CD4-positive, alpha-beta memory T cell (primary cell): ENCODE results near the gene MCF2L2. TPM values are rescaled to one million over a fixed set of nuclear protein-coding genes. Genes with fewer than 3 reads are reported as not detected.
"Not testable (repeated sequence)": the region's sequence is repeated elsewhere in the genome, so short reads cannot be mapped to it uniquely, and the experiment has no call there.

Experiments
- CTCF ChIA-PET: fragments of 350-600 bp; sonication (Branson Sonifier 250); formaldehyde crosslinking; loops from one replicate; lab custom pipeline; 2021; ENCODE audit warnings: inconsistent platforms; ENCODE audit not compliant: partially characterized antibody; lab: Charles Lee
- POLR2A ChIA-PET: fragments of 350-600 bp; sonication (Branson Sonifier 250); formaldehyde crosslinking; loops from one replicate; lab custom pipeline; 2021; ENCODE audit not compliant: partially characterized antibody; lab: Charles Lee
- DNase-seq, 5 donors: peaks; one replicate each; pipeline versions ENCODE4 v3.0.0 to v3.0.0-alpha.2; 2020 to 2022; ENCODE audit warnings: mixed read lengths in 1 of 5
- H3K27ac ChIP-seq: one replicate; pipeline ENCODE4 v1.7.0; 2013; ENCODE audit warnings: low read depth, low read length
- H3K27me3 ChIP-seq: 2 replicates; pipeline ENCODE4 v1.7.0; 2013; ENCODE audit warnings: mild to moderate bottlenecking, low read length, moderate library complexity; ENCODE audit not compliant: insufficient read depth
- H3K36me3 ChIP-seq: 2 replicates; pipeline ENCODE4 v1.7.0; 2013; ENCODE audit warnings: mild to moderate bottlenecking, low read length, moderate library complexity; ENCODE audit not compliant: insufficient read depth
- H3K4me1 ChIP-seq: 2 replicates; pipeline ENCODE4 v1.7.0; 2013; ENCODE audit warnings: mild to moderate bottlenecking, low read length, moderate library complexity; ENCODE audit not compliant: insufficient read depth
- H3K4me3 ChIP-seq, 2 donors: one replicate each; pipeline ENCODE4 v1.7.0; 2013; ENCODE audit warnings: low read length in 2 of 2, mild to moderate bottlenecking in 1 of 2
- H3K9me3 ChIP-seq, 2 donors: one replicate each; pipeline ENCODE4 v1.7.0; 2013; ENCODE audit warnings: low read length in 2 of 2, control low read depth in 1 of 2; ENCODE audit not compliant: control insufficient read depth in 1 of 2
- H3K27ac Mint-ChIP-seq, 7 donors: one replicate each; pipeline ENCODE4 v1.8.0; 2020 to 2021; ENCODE audit warnings: mixed read lengths in 7 of 7, mild to moderate bottlenecking in 6 of 7, inconsistent platforms in 3 of 7, moderate library complexity in 3 of 7
- H3K27me3 Mint-ChIP-seq, 2 donors: one replicate each; pipeline ENCODE4 v1.8.0; 2020 to 2021; ENCODE audit warnings: mixed read lengths in 2 of 2
- H3K36me3 Mint-ChIP-seq, 2 donors: one replicate each; pipeline ENCODE4 v1.8.0; 2020 to 2021; ENCODE audit warnings: mixed read lengths in 2 of 2, inconsistent platforms in 1 of 2, mild to moderate bottlenecking in 1 of 2
- H3K4me1 Mint-ChIP-seq, 4 donors: one replicate each; pipeline ENCODE4 v1.8.0; 2020 to 2021; ENCODE audit warnings: mixed read lengths in 4 of 4, mild to moderate bottlenecking in 1 of 4
- H3K4me3 Mint-ChIP-seq, 8 donors: one replicate each; pipeline ENCODE4 v1.8.0; 2020 to 2021; ENCODE audit warnings: mixed read lengths in 8 of 8, mild to moderate bottlenecking in 7 of 8, moderate library complexity in 6 of 8, inconsistent platforms in 3 of 8
- H3K9me3 Mint-ChIP-seq, 8 donors: one replicate each; pipeline ENCODE4 v1.8.0; 2020 to 2021; ENCODE audit warnings: mixed read lengths in 8 of 8, mild to moderate bottlenecking in 5 of 8, inconsistent platforms in 3 of 8, moderate library complexity in 1 of 8
- intact Hi-C: fragments of 100-400 bp; cut with micrococcal nuclease; formaldehyde crosslinking; loops from one replicate; pipeline ENCODE4 v1.15.1; 2023
- polyA plus RNA-seq, 2 donors: library from polyadenylated mRNA; unstranded; fragments of 300-500 nt; fragmentation: Illumina TruSeq; gene quantifications; one replicate each; pipeline ENCODE4 v1.2.3, GENCODE V29; 2021
- total RNA-seq, 2 experiments: library from RNA; stranded (reverse); gene quantifications; one replicate each; pipeline ENCODE4 v1.2.3, GENCODE V29; 2021

The MCF2L2 gene
- total and polyA plus RNA-seq, 4 experiments from 2014 or later, result 0.37 to 7.3 (median 5.1) TPM

GRCh38 chr3:183180784-183181295 is 247.6 kb downstream of the MCF2L2 start:
- ChIA-PET CTCF (no interaction called here), POLR2A (no interaction called here)
- H3K4me1 ChIP-seq, result peaks cover 15% of the 10 kb centered on the region
- H3K36me3 ChIP-seq, result no peaks in the 10 kb centered on the region
- H3K9me3 ChIP-seq, result no peaks in the 10 kb centered on the region
- intact Hi-C loops, result no loop called here
- Mint-ChIP-seq H3K27me3 (peaks cover 9 to 18% of the 10 kb centered on the region in 2 donors), H3K4me1 (peaks cover 0 to 5% (median 5%) of the 10 kb centered on the region in 4 donors), H3K36me3 (peaks cover 0 to under 1% of the 10 kb centered on the region in 2 donors), H3K9me3 (no peaks in the 10 kb centered on the region), H3K4me3 (peak overlapping the region in 2 of 8 donors; percentile 61 to 67), H3K27ac (no peak overlapping the region)
- no peak overlapping the region for H3K27ac ChIP-seq
- peaks cover 10% of the 10 kb centered on the region for H3K27me3 ChIP-seq
- DNase-seq, result no peak
- H3K4me3 ChIP-seq, result no peak overlapping the region

DNA sequence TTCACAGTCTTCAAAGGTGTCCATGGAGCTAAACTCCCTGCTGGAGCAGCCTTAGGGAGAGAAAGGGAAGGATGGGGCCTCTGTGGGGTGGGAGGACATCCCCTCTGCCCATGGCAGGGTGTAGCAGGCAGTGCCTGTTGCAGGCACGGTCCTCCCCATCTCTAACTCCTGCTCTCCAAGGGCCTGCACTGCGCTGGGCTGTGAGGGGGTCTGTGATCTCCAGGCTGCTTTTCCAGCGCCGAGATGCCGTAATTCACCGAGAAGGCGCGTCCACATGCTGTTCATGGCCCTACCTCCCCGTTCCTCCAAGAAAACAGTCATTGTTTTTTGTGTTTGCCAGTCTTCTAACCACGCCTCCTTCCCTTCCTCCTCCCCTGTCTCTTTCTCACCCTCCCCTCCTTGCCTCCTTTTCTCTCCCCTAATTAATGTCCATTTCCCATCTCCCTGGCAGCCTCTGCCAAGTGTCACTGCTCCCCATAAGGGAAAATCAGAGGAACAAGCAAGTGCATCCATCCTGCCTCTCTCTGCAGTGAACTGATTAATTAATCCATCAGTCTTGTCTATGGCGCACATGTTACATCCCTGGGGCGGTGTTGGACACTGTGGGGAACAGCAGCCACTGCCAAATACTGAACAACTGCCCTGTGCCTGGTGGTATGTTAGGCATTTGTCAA is 248.2 kb downstream of the MCF2L2 start:
- H3K4me1 Mint-ChIP-seq, result peaks cover 0 to 5% (median 5%) of the 10 kb centered on the region in 4 donors
- Histone ChIP-seq H3K4me1 (peaks cover 15% of the 10 kb centered on the region), H3K27me3 (peaks cover 10% of the 10 kb centered on the region), H3K9me3 (no peaks in the 10 kb centered on the region), H3K36me3 (no peaks in the 10 kb centered on the region), H3K4me3 (no peak overlapping the region), H3K27ac (no peak overlapping the region)
- ChIA-PET CTCF (interaction anchor here (2.3 kb wide), 1 partner anchor 57 kb away, joined by 12 read pairs; no protein-coding TSS in a partner anchor), POLR2A (no interaction called here)
- H3K27ac Mint-ChIP-seq, result peak overlapping the region in 1 of 7 donors; percentile 66
- H3K4me3 Mint-ChIP-seq, result peak overlapping the region in 7 of 8 donors; percentile 46 to 72 (median 61)
- H3K9me3 Mint-ChIP-seq, result no peaks in the 10 kb centered on the region
- intact Hi-C loops, result no loop called here
- peaks cover 0 to 7% of the 10 kb centered on the region in 2 donors for H3K36me3 Mint-ChIP-seq
- no peak for DNase-seq
- peaks cover 9 to 22% of the 10 kb centered on the region in 2 donors for H3K27me3 Mint-ChIP-seq

DNA sequence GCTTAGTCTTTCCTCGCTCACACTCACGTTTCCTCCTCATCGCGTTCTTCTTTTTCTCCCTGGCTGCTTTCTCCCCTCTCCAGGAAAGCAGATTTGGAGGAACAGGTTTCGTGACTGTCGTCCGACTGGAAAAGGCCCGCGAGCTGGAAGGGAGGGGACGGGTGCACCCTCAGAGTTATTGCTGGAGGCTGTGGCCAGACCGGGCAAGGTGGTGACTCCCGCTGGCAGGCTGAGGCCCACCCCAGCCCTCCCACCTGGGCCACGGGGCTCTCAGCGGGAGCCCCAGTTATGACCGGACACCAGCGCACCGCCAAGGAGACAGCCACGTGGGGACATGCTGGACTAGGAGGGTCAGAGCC is 248.9 kb downstream of the MCF2L2 start:
- DNase-seq, POLR2A ChIA-PET, H3K9me3 ChIP-seq, H3K27ac ChIP-seq, intact Hi-C loops, H3K4me1 Mint-ChIP-seq, H3K36me3 ChIP-seq, H3K9me3 Mint-ChIP-seq, H3K36me3 Mint-ChIP-seq: not testable (repeated sequence)
- Histone ChIP-seq H3K4me1 (peaks cover 15% of the 10 kb centered on the region), H3K27me3 (peaks cover 10% of the 10 kb centered on the region), H3K4me3 (peak overlapping the region in 1 of 2 donors; percentile 45)
- H3K27me3 Mint-ChIP-seq, result peaks cover 10 to 22% of the 10 kb centered on the region in 2 donors
- peak overlapping the region in 1 of 7 donors; percentile 18 for H3K27ac Mint-ChIP-seq
- CTCF ChIA-PET, result interaction anchor here (1.1 to 2.3 kb wide), 2 partner anchors 56 to 204 kb away, joined by 4 to 12 read pairs; no protein-coding TSS in a partner anchor
- peak overlapping the region; percentile 17 to 85 (median 76) for H3K4me3 Mint-ChIP-seq

DNA sequence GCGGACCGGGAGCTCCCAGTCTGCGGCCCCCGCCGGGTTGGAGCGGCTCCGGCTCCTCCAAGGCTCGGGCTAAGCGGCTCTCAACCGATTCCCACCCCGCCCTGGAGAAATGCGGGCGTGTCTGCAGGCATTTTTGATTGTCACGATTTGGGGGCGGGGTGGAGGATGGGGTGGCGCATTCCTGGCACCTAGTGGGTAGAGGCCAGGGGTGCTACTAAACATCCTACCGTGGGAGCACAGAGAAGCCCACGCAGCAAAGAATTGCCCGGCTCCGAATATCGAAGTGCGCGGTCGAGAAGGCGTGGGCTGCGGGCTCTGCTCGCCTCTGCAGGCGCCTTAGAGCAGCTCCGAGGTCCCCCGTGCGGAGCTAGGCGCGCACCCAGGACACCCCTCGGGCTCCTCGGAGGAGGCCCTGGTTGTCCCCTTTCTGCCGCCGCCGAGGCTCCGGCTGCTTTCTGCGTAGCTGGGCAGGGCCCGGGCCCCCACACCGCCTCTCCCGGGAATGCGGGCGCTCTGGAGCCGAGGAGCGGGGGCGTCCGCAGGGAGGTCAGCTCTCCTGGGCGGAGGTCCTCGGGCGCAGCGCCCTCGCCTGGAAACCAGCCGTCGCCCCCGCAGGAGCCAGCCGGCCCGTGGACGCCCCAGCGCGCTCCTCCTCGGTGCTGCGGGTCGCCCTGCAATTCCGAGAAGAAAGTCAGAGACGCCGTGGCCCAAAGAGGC is 249.4 kb downstream of the MCF2L2 start:
- peak overlapping the region; percentile 65 to 85 (median 80) for H3K4me3 Mint-ChIP-seq
- H3K27me3 Mint-ChIP-seq, result peaks cover 10 to 22% of the 10 kb centered on the region in 2 donors
- Histone ChIP-seq H3K4me1 (peaks cover 15% of the 10 kb centered on the region), H3K36me3 (no peaks in the 10 kb centered on the region), H3K9me3 (no peaks in the 10 kb centered on the region), H3K27me3 (peaks cover 10% of the 10 kb centered on the region), H3K4me3 (peak overlapping the region in 1 of 2 donors; percentile 45), H3K27ac (no peak overlapping the region)
- DNase-seq, result peak; percentile 16 to 49 (median 23)
- ChIA-PET CTCF (interaction anchor here (1.1 to 2.3 kb wide), 4 partner anchors 9 to 205 kb away, joined by 4 to 12 read pairs (median 6); no protein-coding TSS in a partner anchor), POLR2A (no interaction called here)
- H3K4me1 Mint-ChIP-seq, result peaks cover 0 to 5% (median 5%) of the 10 kb centered on the region in 4 donors
- peak overlapping the region in 1 of 7 donors; percentile 29 for H3K27ac Mint-ChIP-seq
- peaks cover 0 to 10% of the 10 kb centered on the region in 2 donors for H3K36me3 Mint-ChIP-seq
- no peaks in the 10 kb centered on the region for H3K9me3 Mint-ChIP-seq
- intact Hi-C loops, result no loop called here

DNA sequence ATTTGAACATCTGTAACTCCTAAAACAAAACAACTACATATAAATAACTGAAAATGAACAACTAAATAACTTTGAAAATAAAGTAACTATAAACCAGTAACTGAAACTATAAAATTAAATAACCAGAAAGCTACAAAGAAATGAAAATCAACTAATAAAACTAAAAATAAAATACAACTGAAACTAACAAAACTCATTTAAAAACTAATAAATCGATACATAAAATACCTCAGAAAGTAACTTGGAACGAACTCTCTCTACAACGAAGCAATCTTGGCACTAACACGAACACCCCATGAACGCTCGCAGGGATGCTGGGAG is 249.9 kb downstream of the MCF2L2 start:
- no peaks in the 10 kb centered on the region for H3K36me3 ChIP-seq
- intact Hi-C loops, result no loop called here

DNA sequence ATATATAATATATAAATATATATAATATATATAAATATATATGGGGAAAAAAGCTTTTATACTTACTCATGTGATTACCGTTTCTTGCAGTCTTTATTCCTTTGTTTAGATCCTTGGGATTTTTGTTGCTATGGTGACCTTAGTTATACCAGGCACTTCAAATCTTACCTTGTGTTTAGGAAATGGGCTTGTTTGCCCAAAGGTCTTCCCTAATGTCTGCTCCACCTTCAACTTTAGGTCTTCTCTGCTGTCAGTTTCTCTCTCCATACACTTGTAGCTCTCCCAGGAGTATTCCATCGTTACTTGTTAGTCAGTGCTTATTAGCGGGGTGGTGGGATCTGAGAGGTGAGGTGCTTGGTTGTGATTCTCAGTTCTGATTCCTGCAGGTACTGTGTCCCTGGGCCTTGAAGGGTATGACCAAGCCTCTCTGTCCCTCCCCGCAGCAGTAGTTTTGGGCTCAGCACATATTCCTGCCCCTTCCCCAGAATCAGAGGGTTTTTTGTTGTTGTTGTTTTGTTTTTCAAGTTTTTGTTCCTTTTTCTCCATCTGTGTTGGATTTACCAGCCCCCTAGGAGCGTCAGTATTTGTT is 256.3 kb downstream of the MCF2L2 start:
- H3K27ac ChIP-seq, result no peak overlapping the region
- intact Hi-C loops, result no loop called here
- H3K27me3 ChIP-seq, result no peaks in the 10 kb centered on the region
- POLR2A ChIA-PET, result no interaction called here
- DNase-seq, result no peak
- no peaks in the 10 kb centered on the region for H3K36me3 ChIP-seq
- H3K4me1 ChIP-seq, result no peaks in the 10 kb centered on the region
- peaks cover 0 to 10% of the 10 kb centered on the region in 2 donors for H3K36me3 Mint-ChIP-seq
- H3K4me3 Mint-ChIP-seq, result no peak overlapping the region
- peaks cover 2 to 13% of the 10 kb centered on the region in 2 donors for H3K27me3 Mint-ChIP-seq
- H3K9me3 Mint-ChIP-seq, result no peaks in the 10 kb centered on the region
- no peak overlapping the region for H3K4me3 ChIP-seq
- H3K27ac Mint-ChIP-seq, result no peak overlapping the region
- no peaks in the 10 kb centered on the region for H3K9me3 ChIP-seq
- no peaks in the 10 kb centered on the region for H3K4me1 Mint-ChIP-seq
- CTCF ChIA-PET, result no interaction called here

More for the DNA sequence above, 249.9 kb downstream of the MCF2L2 start:
- ChIA-PET CTCF (interaction anchor here (1.1 to 2.3 kb wide), 4 partner anchors 10 to 205 kb away, joined by 4 to 12 read pairs (median 6); no protein-coding TSS in a partner anchor), POLR2A (no interaction called here)
- H3K9me3 Mint-ChIP-seq, result no peaks in the 10 kb centered on the region
- H3K4me1 ChIP-seq, result peaks cover 15% of the 10 kb centered on the region
- peaks cover 10 to 22% of the 10 kb centered on the region in 2 donors for H3K27me3 Mint-ChIP-seq
- peak overlapping the region in 1 of 2 donors; percentile 45 for H3K4me3 ChIP-seq
- peak overlapping the region in 1 of 7 donors; percentile 29 for H3K27ac Mint-ChIP-seq
- peak overlapping the region; percentile 63 to 85 (median 77) for H3K4me3 Mint-ChIP-seq
- peaks cover 0 to 5% (median 5%) of the 10 kb centered on the region in 4 donors for H3K4me1 Mint-ChIP-seq
- H3K9me3 ChIP-seq, result no peaks in the 10 kb centered on the region
- DNase-seq, result no peak
- H3K36me3 Mint-ChIP-seq, result peaks cover 0 to 10% of the 10 kb centered on the region in 2 donors
- no peak overlapping the region for H3K27ac ChIP-seq
- H3K27me3 ChIP-seq, result peaks cover 10% of the 10 kb centered on the region

GRCh38 chr3:183167975-183168374 is 260.4 kb downstream of the MCF2L2 start:
- DNase-seq, H3K4me1 Mint-ChIP-seq, H3K27me3 ChIP-seq, CTCF ChIA-PET, H3K9me3 Mint-ChIP-seq, intact Hi-C loops, H3K4me1 ChIP-seq, H3K36me3 Mint-ChIP-seq, H3K27ac Mint-ChIP-seq, H3K27me3 Mint-ChIP-seq, H3K27ac ChIP-seq, H3K4me3 Mint-ChIP-seq, H3K9me3 ChIP-seq, H3K36me3 ChIP-seq, H3K4me3 ChIP-seq: not testable (repeated sequence)
- POLR2A ChIA-PET, result interaction anchor here (0.6 kb wide), 1 partner anchor 1202 kb away, joined by 3 read pairs; no protein-coding TSS in a partner anchor
